ENCODE results near the gene SNX30.
A peak's percentile ranks its signal among the peaks of the same experiment; 100 is the strongest.
"Not testable (repeated sequence)": the region's sequence is repeated elsewhere in the genome, so short reads cannot be mapped to it uniquely, and the experiment has no call there.

The SNX30 gene

DNA sequence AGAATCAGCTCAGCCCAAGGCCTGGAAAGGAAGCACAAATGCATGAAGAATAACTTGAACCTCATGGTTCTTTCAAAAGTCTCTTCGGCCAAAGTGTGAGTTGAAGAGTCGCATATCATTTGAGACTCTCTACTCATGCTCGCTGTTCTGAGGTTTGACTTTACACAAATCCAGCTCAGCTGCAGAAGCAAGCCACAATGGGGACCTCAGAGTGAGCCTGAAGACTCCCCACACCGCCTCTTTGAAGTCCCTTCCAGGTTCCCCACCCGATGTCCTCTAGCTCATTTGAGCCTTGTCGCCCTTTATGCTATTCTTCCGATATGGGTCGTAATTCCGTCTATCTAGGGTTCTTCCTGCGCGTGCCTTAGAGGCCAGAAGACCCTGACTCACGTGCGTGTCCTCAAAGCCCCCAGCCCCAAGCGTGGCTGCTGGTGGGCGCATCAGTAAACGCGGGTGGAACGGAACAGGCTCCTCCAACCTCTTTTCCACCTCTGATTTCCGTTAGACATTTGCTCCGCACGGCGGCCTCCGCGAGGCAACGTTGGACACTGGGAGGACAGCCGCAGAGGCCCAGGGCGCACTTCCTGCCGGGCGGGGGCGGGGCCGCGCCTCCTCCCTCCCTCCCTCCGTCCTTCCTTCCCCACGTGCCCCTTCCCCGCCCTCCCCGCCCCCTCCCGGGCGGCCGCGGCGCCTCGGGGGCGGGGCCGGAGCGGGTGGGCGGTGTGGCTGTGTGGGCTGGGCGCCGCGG, at the start of gene SNX30:
TSS of gene SNX30 (plus strand) at position 745 of the 748 bp plus-strand sequence. CDS start 242 bp downstream, outside the sequence.
- DNase-seq (ENCODE audit: low read depth, low spot score): peak; percentile 64

DNA sequence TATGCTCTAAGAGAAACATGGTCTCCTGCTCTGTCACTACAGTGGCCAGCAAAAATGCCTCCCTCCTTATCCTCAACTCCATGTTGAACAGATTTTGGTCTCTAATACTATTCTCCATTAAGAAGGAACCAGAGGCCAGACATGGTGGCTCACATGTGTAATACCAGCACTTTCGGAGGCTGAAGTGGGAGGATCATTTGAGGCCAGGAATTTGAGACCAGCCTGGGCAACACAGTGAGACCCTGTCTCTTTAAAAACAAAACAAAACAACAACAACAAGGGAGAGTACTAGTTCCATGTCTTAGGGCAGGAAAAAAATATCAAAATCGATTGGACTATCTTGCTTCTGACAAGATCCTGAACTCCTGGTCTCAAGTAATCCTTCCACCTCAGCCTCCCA, 47.3 kb upstream of the SNX30 start:
- no peak for DNase-seq (ENCODE audit: low read depth, low spot score)

GRCh38 chr9:112705768-112706427, 44.7 kb upstream of the SNX30 start:
- no peak for DNase-seq (ENCODE audit: low read depth, low spot score)

DNA sequence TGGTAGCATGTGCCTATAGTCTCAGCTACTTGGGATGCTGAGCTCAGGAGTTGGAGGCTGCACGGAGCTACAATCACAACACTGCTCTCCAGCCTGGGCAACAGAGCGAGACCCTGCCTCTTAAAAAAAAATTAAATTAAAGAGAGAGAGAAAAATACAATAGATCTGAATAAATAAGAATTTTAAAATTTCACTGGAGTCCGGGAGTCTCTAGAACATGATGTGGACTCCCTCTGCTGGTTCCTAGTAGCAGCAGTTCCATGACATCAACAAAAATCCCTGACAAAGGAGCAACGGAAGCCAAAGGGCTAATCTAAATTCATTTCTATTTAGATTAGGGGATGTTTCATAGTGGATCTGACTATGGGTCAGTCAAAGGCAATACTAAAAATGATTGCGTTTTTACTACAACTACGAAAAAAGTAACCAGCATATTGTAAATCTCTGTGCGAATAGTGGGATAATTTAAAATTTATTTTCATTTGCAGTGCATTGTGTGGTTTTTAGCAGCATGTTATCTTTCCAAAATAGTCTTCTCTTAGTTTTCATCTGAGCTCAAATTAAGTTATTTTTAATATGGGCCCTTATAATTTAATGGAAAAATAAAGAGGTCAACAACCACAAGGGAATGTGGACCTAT, 39.4 kb upstream of the SNX30 start:
- DNase-seq (ENCODE audit: low read depth, low spot score): no peak

GRCh38 chr9:112712678-112713077, 37.9 kb upstream of the SNX30 start:
- no peak for DNase-seq (ENCODE audit: low read depth, low spot score)

GRCh38 chr9:112717661-112718331, 32.8 kb upstream of the SNX30 start, which contains the start of gene INIP:
Gene INIP, minus strand, starts transcription at chr9:112718117. Its CDS starts 1,632 bp downstream, at chr9:112716485.
- DNase-seq (ENCODE audit: low read depth, low spot score): peak; percentile 73

- DNase-seq (ENCODE audit: low read depth, low spot score): no peak
These were observed 31.3 kb upstream of the SNX30 start for GRCh38 chr9:112719241-112719691.

- DNase-seq (ENCODE audit: low read depth, low spot score): no peak
These were observed 30.9 kb upstream of the SNX30 start for GRCh38 chr9:112719696-112720095.

DNA sequence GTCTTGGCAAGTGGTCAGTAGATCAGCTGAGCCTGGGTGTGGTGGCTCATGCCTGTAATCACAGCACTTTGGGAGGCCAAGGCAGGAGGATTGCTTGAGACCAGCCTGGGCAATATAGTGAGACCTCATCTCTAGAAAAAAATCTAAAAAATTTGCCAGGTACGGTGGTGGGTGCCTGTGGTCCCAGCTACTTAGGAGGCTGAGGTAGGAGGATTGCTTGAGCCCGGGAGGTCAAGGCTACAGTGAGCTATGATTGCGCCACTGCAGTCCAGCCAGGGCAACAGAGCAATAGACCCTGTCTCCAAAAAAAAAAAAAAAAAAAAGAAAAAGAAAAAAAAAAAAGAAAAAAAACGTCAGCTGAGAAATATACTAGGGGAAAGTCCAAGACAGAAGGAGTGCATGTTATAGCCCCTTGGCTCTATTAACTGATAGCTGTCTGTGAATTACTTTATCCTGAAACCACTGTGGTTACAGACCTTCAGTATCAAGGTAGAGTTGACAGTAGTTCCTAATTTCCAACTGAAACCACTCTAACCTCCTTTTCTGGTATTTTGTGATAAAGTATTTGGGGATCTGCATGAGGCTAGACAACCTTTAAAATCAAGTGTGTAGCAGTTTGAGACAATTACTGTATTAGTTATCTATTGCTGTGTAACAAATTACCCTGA, 30.3 kb upstream of the SNX30 start:
- DNase-seq (ENCODE audit: low read depth, low spot score): no peak

- not testable (repeated sequence) for DNase-seq (ENCODE audit: low read depth, low spot score)
These were observed 27.8 kb upstream of the SNX30 start for GRCh38 chr9:112722749-112723148.

DNA sequence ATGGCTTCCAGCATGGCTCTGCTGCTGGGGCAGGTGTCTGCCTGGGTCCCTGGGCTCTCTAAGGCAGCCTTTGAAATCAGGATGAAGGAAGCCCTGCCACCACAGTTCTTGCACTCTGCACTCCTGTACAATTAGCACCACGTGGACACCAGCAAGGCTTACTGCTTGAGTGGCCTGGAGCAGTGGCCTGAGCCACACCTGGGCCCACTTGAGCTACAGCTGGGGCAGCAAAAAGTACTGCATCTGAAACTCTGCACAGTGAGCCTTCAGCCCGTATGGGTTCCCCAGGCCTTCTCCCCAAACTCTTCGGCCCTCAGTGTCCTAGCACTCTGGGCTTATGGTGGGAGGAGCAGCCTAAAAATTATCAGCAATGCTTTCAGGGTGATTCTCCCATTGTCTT, 24.6 kb upstream of the SNX30 start:
- no peak for DNase-seq (ENCODE audit: low read depth, low spot score)

- DNase-seq (ENCODE audit: low read depth, low spot score): no peak
These were observed 24.1 kb upstream of the SNX30 start for GRCh38 chr9:112726428-112726827.

GRCh38 chr9:112728401-112728800, 22.2 kb upstream of the SNX30 start:
- no peak for DNase-seq (ENCODE audit: low read depth, low spot score)

DNA sequence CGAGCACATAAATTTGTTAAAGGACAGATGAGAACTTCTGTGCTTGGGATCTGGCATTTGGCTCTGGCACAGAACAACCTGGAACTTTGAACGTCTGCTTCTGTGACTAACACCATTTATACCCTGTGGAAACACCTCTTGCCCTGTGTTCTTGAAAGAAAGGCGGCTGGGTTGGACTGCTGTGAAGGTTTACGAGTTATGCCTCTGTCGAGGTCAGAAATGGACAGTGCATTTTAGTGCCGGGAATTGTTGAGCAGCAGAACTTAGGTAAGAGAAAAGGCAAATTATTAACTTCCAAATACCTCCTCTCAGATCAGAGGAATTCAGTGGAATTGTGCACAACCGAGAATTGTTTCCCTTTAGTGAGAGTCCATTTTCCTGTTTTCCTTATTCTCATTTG, 18.6 kb upstream of the SNX30 start:
- DNase-seq (ENCODE audit: low read depth, low spot score): no peak

DNA sequence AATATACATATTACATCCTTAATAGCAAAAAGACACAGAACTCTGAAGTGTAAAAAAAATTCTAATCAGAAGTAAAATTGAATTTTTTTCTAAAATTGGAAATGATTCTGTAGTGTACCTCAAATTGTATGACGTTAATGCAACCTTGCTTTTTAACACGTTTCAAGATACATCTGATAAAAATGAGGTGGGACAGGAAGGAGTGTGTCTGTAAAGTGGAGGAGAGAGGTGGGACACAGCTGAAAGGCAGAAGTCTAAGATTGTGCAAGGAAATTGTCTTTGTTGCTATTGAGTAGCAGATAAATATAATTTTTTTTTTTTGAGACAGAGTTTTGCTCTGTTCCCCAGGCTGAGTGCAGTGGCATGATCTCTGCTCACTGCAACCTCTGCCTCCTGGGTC, 15.7 kb upstream of the SNX30 start:
- no peak for DNase-seq (ENCODE audit: low read depth, low spot score)

GRCh38 chr9:112743216-112743836, 7.2 kb upstream of the SNX30 start:
- no peak for DNase-seq (ENCODE audit: low read depth, low spot score)

GRCh38 chr9:112744177-112744576, 6.4 kb upstream of the SNX30 start:
- no peak for DNase-seq (ENCODE audit: low read depth, low spot score)

DNA sequence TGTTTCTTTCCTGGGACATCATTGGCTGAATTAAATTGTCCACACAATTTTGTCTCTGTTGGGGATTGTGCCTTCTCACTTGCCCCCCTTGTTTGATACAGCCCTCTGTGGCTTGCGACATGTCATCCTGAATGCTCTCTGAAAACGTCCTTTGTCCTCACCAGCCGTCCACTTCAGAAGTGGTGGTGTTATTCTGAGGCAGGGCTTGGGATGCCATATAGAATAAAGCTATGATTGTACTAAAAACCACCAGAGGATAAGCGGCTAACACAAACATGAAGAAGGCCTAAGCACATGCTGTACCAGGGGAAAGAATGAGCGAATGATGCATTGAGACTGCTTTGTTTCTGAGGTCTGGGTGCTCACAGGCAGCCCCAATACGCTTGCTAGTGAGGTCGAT, 3.5 kb upstream of the SNX30 start:
- DNase-seq (ENCODE audit: low read depth, low spot score): no peak

DNA sequence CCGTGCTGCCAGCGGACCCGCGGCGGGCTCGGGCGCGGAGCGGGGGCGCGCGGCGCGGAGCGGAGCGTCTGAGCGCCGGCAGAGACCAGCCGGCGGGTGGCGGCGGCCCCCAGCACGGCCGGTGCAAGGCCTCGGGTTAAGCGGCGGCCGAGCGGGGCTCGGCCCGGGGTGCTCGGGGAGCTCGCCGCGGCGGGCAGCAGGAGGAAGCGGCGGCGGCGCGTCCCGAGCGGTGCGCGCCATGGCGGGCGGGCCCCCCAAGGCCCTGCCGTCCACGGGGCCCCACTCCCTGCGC, 150 bp downstream of the SNX30 start:
- no peak for DNase-seq (ENCODE audit: low read depth, low spot score)

DNA sequence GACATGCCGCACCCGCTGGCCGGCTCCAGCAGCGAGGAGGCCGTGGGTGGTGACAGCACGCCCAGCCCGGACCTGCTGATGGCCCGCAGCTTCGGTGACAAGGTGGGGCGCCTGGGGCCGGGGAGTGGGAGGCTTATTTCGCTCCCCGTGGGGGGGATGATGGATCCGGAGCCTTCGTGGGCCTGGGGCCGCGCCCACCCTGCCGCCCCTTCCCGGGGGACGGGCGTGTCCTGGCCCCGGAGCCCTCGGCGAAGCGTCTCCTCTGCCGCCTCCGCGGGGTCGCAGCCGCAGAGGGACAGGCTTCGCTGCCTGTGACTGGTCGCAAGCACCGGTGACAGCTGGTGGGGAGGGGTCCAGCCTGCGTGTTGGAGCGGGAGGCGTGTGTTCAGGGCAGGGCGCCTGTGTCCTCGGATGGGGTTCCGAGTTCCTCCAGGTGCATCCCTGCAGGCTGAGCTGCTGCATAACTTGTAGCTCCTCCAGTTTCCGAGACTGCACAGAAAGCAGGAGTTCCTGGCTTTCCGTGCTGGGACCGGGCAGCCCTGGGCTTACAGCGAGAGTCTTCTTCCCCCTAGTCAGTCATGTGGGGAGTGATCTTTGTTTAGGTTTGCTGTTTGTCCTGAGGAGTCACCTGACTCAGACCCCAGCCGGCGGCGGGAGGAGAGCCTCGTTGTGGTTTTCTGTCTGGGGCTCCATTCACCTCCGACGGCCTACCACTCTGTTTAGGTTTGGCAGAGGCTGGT, 666 bp downstream of the SNX30 start:
- peak; percentile 57 for DNase-seq (ENCODE audit: low read depth, low spot score)

Measured in smooth muscle cell of the brain vasculature (primary cell).